SH-SY5Y (cell line): Measurements from ENCODE around the gene MAP2K2.

Experiments
- GATA2 ChIP-seq: IDR thresholded peaks from 2 replicates; pipeline ENCODE4 v1.6.1; 2011; ENCODE audit warnings: mild to moderate bottlenecking, low read depth, low read length
- GATA3 ChIP-seq: IDR thresholded peaks from 2 replicates; pipeline ENCODE4 v1.6.1; 2011; ENCODE audit warnings: low read depth, mild to moderate bottlenecking, low read length, moderate library complexity

MAP2K2 gene

GRCh38 chr19:4112367-4112766, 11.6 kb downstream of the MAP2K2 start:
- TF ChIP-seq GATA2: no peak
- TF ChIP-seq GATA3: no peak

DNA sequence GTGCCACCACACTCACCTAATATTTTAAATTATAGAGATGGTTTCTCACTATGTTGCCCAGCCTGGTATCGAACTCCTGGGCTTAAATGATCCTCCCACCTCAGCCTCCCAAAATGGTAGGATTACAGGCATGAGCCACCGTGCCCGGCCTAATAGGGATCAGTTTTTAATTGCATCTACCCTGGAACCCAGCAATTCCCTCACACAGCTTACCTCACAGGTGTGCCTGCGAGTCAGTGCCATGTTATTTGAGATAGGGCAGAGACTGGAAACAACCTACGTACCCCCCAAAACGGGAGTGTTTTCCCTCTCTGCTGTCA, 14.3 kb downstream of the MAP2K2 start:
- TF ChIP-seq GATA3 (no peak), GATA2 (no peak)

DNA sequence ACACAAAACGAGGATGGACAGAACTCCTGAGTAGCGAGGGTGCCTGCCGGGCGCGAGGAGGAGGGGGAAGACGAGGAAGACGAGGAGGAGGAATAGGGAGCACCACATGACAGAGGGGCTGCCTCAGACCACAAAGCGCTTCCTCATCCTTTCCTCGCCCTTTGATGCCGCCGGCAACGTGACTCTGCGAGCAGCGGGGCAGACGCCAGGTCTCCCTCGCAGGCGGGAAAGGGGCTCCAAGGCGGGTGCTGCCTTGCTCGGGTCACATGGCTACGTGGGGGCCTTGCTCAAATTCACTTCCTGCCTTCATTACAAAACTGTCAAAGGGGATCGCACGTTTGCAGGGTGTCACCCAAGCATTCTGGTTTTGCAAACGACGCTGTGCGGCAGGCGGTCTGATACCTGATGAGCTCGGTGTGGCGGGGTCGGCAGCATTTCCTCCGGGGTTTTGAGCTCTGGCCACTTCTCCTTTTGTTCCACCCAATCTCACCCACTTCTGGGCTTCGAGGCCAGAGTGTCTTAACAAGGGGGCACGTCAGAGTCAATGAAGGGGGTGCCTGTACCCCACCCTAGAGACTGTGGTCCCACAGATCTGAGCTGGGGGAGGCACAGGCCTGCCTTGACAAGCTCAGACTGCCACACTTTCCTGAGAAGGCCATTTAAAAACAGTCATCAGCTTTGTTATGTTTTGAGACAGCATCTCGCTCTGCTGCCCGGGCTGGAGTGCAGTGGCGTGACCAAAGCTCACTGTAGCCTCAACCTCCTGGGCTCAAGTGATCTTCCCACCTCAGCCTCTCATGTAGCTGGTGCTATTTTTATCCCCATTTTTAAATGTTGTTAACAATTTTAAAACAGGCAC, 14.9 kb downstream of the MAP2K2 start:
- TF ChIP-seq GATA2: no peak
- TF ChIP-seq GATA3: no peak

DNA sequence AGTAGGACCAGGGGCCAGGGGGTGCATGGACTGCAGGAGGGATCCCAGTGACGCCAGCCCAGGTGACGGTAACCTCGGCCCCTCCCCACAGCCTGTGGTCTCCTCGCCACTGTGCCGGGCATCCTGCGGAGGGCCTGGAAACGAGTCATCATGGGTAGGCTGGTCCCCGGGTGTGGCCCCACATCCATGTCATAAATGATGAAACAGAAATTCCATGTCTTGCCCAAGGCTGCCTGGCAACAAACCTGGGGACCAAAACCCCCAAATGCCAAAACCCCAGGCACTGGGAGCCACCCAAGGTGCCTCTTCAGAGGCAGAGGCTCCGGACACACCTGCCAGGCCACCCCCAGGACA, 20.9 kb downstream of the MAP2K2 start:
- TF ChIP-seq GATA2 (no peak), GATA3 (no peak)

GRCh38 chr19:4102339-4103079, 21.4 kb downstream of the MAP2K2 start:
- no peak for TF ChIP-seq GATA2
- TF ChIP-seq GATA3: no peak

DNA sequence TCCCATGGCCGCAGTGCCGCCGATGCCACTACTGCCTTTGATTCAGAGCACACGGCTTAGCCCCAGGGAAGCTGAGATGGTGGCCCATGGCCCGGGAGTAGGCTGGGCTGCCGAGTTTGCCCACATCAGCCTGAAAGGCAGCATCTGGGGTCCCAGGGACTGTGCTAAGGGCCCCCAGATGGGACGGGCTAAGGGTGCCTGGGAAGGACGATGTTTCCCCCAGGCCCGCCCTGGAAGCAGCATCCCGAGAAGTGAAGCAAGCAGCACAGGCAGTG, 22.5 kb downstream of the MAP2K2 start:
- TF ChIP-seq GATA2 (no peak), GATA3 (no peak)

GRCh38 chr19:4100647-4101495, 23.1 kb downstream of the MAP2K2 start:
- TF ChIP-seq GATA2: no peak
- no peak for TF ChIP-seq GATA3

DNA sequence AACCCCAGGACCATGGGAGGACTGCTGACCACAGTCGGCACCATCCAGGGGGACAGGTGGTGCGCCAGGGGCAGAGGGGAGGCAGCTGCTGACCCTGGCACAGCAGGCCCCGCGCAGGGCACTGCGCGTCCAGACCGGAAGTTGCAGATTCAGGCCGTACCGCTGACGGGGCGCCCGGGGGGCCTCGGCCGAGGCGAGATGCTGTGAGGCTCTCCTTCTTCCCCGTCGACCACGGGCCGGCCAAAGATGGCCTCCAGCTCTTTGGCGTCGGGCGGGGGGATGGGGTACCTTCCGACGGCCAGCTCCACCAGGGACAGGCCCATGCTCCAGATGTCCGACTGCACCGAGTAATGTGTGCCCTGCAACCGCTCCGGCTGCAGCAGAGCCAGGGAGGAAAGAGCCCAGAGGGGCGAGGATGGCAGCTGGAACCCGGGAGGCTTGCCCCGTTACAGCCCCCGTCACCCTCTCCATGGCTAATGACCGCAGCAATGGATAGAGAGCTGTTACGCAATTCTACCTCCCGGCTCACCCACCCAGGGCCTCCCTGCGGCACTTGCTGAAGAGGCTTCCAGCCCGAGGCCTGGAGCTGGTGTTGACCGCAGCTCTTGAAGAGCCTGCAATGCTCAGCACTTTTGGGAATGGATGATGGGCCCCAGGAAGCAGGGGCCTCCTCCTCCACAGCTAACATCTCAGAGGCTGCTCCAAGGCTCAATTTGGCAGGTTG, 24.7 kb downstream of the MAP2K2 start:
- TF ChIP-seq GATA2: no peak
- no peak for TF ChIP-seq GATA3

GRCh38 chr19:4098493-4098892, 25.4 kb downstream of the MAP2K2 start:
- TF ChIP-seq GATA3: no peak
- TF ChIP-seq GATA2: no peak

DNA sequence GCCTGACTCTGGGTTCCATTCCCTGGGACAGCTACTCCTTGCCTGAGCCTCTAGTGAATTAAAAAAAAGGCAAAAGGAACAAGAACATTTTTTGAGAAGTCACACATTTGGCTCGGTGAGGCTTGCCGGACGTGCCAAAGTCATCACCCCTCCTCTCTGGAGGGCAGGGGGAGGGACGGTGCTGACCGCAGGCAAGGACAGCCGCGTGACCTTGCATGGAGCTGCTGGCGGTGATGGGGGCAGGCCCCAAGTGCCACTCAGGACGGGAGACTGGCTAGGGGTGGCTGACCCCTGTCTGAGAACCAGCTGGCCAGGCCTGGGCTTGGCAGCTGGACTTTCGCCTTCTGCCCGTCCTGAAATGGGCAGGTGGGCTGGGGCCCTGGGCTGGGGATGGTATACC, 26.4 kb downstream of the MAP2K2 start:
- TF ChIP-seq GATA2: no peak
- no peak for TF ChIP-seq GATA3

GRCh38 chr19:4096049-4096892, 27.7 kb downstream of the MAP2K2 start:
- TF ChIP-seq GATA2 (no peak), GATA3 (no peak)

- TF ChIP-seq GATA3 (no peak), GATA2 (no peak)
These were observed 28.5 kb downstream of the MAP2K2 start for GRCh38 chr19:4095488-4095844.

DNA sequence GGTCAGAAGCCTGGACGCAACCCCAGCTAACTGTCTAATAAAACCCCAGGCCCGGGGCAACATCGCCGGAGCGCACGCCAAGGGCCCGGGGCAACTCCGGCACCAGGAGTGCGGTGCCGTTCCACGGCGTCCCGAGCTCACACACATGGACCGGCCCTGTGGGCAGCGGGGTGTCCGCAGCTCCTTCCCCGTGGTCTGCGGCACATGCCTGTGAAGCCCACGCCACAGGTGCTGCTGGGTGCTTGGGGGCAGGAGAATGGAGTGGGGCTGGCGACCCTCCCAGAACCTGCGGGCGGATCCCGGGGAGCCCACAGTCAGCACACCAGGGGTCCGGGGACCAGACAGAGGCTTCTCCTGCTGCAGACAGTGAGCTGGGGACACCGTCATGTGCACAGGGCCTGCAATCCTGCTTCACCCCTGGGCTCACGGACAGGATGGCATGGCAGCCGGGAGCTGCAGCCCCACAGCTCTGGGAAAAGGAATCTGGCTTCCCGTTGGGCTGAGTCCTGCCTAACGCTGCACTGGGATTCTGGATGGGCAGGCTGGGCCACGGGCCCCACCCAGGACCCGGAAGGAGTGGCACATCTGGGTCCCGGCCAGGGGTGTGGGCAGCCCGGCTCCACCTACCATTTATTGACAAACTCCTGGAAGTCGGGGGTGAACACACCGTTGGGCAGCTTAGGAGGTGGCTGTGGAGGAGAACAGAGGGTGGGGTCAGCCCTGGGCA, 29.0 kb downstream of the MAP2K2 start:
- no peak for TF ChIP-seq GATA3
- TF ChIP-seq GATA2: no peak

DNA sequence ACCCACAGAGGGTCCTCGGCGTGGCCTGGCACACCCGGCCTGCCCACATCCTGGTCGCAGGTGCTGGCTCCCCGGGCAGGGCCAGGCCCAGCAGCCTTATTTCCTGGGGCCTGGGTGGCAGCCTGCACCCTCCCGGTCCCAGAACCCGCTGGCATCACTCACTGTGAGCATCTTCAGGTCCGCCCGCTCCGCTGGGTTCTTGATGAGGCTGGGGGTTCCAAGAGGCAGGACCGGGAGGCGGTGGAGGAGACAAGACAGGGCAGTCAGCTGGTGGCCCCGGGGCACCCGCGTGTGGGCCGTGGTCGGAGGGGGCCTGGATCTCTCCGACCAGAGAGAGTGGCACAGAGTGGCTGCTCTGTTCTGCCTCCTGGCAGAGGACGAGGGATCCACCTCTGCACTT, 29.6 kb downstream of the MAP2K2 start:
- TF ChIP-seq GATA2 (no peak), GATA3 (no peak)

- TF ChIP-seq GATA3: no peak
- TF ChIP-seq GATA2: no peak
These were observed 30.2 kb downstream of the MAP2K2 start for GRCh38 chr19:4093643-4094175.
